HG03378 (cell line): Measurements from ENCODE around the gene ECEL1.
"Not testable (repeated sequence)": the region's sequence is repeated elsewhere in the genome, so short reads cannot be mapped to it uniquely, and the experiment has no call there.

Experiments used
- ATAC-seq: cut with Tn5 transposase; IDR thresholded peaks from one replicate; pipeline ENCODE4 v1.9.1; 2021; ENCODE audit warnings: mild to moderate bottlenecking, moderate library complexity; ENCODE audit not compliant: unreplicated experiment

The ECEL1 gene

GRCh38 chr2:232443669-232444408, 43.8 kb downstream of the ECEL1 start:
- not testable (repeated sequence) for ATAC-seq

- not testable (repeated sequence) for ATAC-seq
Observed at GRCh38 chr2:232443047-232443446, 44.6 kb downstream of the ECEL1 start.

GRCh38 chr2:232442431-232442830, 45.2 kb downstream of the ECEL1 start:
- not testable (repeated sequence) for ATAC-seq

GRCh38 chr2:232441922-232442321, 45.7 kb downstream of the ECEL1 start:
- not testable (repeated sequence) for ATAC-seq

- no peak for ATAC-seq
Observed at GRCh38 chr2:232441147-232441651, 46.4 kb downstream of the ECEL1 start.

GRCh38 chr2:232440220-232441018, 47.2 kb downstream of the ECEL1 start:
- ATAC-seq: not testable (repeated sequence)

GRCh38 chr2:232439758-232440135, 47.9 kb downstream of the ECEL1 start:
- ATAC-seq: no peak

- no peak for ATAC-seq
Observed at GRCh38 chr2:232438951-232439757, 48.5 kb downstream of the ECEL1 start.

- no peak for ATAC-seq
Observed at GRCh38 chr2:232438091-232438490, 49.5 kb downstream of the ECEL1 start.

GRCh38 chr2:232437195-232437571, 50.5 kb downstream of the ECEL1 start:
- ATAC-seq: no peak

GRCh38 chr2:232436381-232437194, 51.0 kb downstream of the ECEL1 start:
- ATAC-seq: no peak

GRCh38 chr2:232435805-232436204, 51.8 kb downstream of the ECEL1 start:
- no peak for ATAC-seq

GRCh38 chr2:232435375-232435648, 52.3 kb downstream of the ECEL1 start:
- ATAC-seq: no peak

- no peak for ATAC-seq
Observed at GRCh38 chr2:232434563-232435374, 52.9 kb downstream of the ECEL1 start.

GRCh38 chr2:232434091-232434490, 53.5 kb downstream of the ECEL1 start:
- ATAC-seq: no peak

GRCh38 chr2:232433622-232434021, 54.0 kb downstream of the ECEL1 start:
- ATAC-seq: not testable (repeated sequence)

GRCh38 chr2:232432598-232433184, 54.9 kb downstream of the ECEL1 start:
- no peak for ATAC-seq

GRCh38 chr2:232431705-232432590, 55.7 kb downstream of the ECEL1 start:
- ATAC-seq: no peak
